GM20000 (cell line): Measurements from ENCODE around the gene DIDO1.
A peak's percentile ranks its signal among the peaks of the same experiment; 100 is the strongest.
"Not testable (repeated sequence)": the region's sequence is repeated elsewhere in the genome, so short reads cannot be mapped to it uniquely, and the experiment has no call there.

ENCODE experiments used
- DNase-seq: peaks from one replicate; pipeline ENCODE4 v3.0.0; 2012; ENCODE audit warnings: low spot score
- TF ChIP-seq, protein P1 (sequence below): IDR thresholded peaks from 2 replicates; pipeline ENCODE4 v1.5.1; 2012; ENCODE audit warnings: mild to moderate bottlenecking, control low read depth; ENCODE audit errors: extremely low read depth, missing control alignments

DIDO1 gene

DNA sequence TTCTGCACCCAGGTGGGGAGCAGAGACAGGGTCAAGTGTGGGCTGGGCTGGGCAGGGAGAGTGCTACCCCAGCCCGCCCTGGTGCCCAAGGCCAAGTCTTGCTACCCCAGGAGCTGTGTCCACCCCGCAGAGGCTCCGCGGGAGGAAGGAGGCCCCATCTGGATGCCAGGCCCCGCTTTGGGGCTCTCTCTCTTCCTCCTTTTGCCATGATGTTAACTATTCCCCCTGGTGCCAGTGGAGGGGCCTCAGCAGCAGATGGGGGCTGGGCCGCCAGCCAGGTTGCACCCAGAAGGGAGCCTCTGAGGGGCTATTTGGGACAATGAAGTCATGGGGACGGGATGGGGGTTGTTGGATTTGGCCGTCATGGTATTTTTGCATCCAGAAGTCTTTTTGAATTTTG is 35.5 kb upstream of the DIDO1 start:
- TF ChIP-seq, protein P1, sequence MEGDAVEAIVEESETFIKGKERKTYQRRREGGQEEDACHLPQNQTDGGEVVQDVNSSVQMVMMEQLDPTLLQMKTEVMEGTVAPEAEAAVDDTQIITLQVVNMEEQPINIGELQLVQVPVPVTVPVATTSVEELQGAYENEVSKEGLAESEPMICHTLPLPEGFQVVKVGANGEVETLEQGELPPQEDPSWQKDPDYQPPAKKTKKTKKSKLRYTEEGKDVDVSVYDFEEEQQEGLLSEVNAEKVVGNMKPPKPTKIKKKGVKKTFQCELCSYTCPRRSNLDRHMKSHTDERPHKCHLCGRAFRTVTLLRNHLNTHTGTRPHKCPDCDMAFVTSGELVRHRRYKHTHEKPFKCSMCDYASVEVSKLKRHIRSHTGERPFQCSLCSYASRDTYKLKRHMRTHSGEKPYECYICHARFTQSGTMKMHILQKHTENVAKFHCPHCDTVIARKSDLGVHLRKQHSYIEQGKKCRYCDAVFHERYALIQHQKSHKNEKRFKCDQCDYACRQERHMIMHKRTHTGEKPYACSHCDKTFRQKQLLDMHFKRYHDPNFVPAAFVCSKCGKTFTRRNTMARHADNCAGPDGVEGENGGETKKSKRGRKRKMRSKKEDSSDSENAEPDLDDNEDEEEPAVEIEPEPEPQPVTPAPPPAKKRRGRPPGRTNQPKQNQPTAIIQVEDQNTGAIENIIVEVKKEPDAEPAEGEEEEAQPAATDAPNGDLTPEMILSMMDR = no peak
- DNase-seq = peak; percentile 13

- TF ChIP-seq, protein P1 = no peak
- DNase-seq = no peak
These were observed 35.0 kb upstream of the DIDO1 start for GRCh38 chr20:62961310-62961783.

- DNase-seq = not testable (repeated sequence)
These were observed 34.4 kb upstream of the DIDO1 start for GRCh38 chr20:62960446-62961309.

GRCh38 chr20:62959998-62960436 is 33.7 kb upstream of the DIDO1 start:
- TF ChIP-seq, protein P1 = no peak
- DNase-seq = no peak

DNA sequence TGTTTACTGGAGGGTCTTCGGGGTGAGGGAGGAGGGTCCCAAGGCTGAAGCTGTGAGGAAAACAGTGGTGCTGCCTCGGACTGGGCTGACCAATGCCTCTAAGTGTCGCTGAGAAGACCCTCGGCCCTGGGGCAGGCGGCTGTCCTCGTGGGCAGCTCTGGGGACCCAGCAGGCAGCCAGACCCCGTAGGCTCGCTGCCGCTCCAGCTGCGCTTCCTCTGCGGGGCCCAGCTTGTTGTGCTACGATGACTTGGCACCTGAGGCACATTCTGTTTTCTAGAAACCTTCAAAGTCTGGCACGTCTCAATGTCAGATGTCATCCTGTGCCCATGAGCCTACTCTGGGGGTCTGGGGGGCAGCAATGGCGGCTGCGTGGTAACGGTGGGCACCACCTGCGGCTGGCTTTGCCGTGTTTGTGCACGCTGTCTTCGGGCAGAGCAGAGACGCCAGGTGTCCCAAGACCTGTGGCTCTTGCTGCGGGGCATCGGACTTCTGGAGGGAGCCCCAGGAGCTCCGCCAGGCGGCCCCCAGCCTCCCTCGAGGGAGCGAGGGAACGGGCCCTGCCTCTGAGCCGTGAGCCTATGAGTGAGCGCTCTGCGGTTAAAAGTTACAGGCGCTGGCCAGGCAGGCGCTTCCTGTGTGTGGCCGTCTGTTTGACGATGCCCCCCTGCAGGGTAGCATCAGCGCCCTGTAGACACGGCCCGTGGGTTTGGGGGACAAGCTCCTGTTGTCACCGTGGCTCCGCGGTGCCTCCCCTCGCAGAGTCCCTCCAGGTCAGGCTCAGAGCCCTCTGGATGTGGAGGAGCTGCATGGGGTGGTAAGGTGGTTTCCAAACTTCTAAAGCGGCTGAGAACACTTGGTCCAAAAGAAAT is 33.0 kb upstream of the DIDO1 start:
- DNase-seq = no peak
- TF ChIP-seq, protein P1 = no peak

GRCh38 chr20:62958388-62959100 is 32.2 kb upstream of the DIDO1 start:
- no peak for DNase-seq
- TF ChIP-seq, protein P1 = no peak
